Sigmoid colon (tissue), 7 donors: ENCODE results near the gene ANKS1A. TPM values are rescaled to one million over a fixed set of nuclear protein-coding genes. Genes with fewer than 3 reads are reported as not detected.
"Not testable (repeated sequence)": the region's sequence is repeated elsewhere in the genome, so short reads cannot be mapped to it uniquely, and the experiment has no call there.

ENCODE experiments used
- DNase-seq: peaks from one replicate; pipeline ENCODE4 v3.0.0-alpha.2; 2019
- H3K27ac ChIP-seq, 4 donors: fragments of 200-600 bp; sonication (generic); one replicate each; pipeline ENCODE4 v1.5.1; 2016 to 2019; ENCODE audit warnings: mild to moderate bottlenecking in 1 of 4
- H3K27me3 ChIP-seq, 3 donors: fragments of 200-600 bp; sonication (generic); one replicate each; pipeline ENCODE4 v1.5.1; 2019; ENCODE audit warnings: mild to moderate bottlenecking in 1 of 3
- H3K36me3 ChIP-seq, 4 donors: fragments of 200-600 bp; sonication (generic); one replicate each; pipeline ENCODE4 v1.5.1; 2016 to 2019
- H3K4me1 ChIP-seq, 4 donors: fragments of 200-600 bp; sonication (generic); one replicate each; pipeline ENCODE4 v1.5.1; 2017 to 2019
- H3K4me3 ChIP-seq, 4 donors: fragments of 200-600 bp; sonication (generic); one replicate each; pipeline ENCODE4 v1.5.1; 2017 to 2019; ENCODE audit warnings: mild to moderate bottlenecking in 2 of 4, moderate library complexity in 1 of 4
- H3K9me3 ChIP-seq, 4 donors: fragments of 200-600 bp in 3 of 4; sonication (generic) in 3 of 4; one replicate each; pipeline versions ENCODE4 v1.5.1 to v1.6.1; 2013 to 2019
- EP300 ChIP-seq, 4 donors: sonication (generic); formaldehyde crosslinking; IDR thresholded peaks; one replicate each; pipeline ENCODE4 v1.6.1; 2017; ENCODE audit warnings: antibody characterized with exemption in 4 of 4
- POLR2A ChIP-seq, 2 donors: fragments of 450-650 bp; IDR thresholded peaks; one replicate each; pipeline ENCODE4 v1.6.1; 2016; ENCODE audit warnings: antibody characterized with exemption in 2 of 2, mild to moderate bottlenecking in 2 of 2, moderate library complexity in 2 of 2
- POLR2AphosphoS5 ChIP-seq, 4 donors: sonication (generic); formaldehyde crosslinking; IDR thresholded peaks; one replicate each; pipeline ENCODE4 v1.6.1; 2017; ENCODE audit warnings: antibody characterized with exemption in 4 of 4
- WGBS, 2 donors: extraction: QIAGEN DNeasy Blood & Tissue Kit; methylation state at CpG; one replicate each; pipeline ENCODE4 v1.1.7; 2013; 5-methylcytosine and 5-hydroxymethylcytosine counted together
- intact Hi-C: fragments of 100-400 bp; cut with DNase I; formaldehyde crosslinking; loops from one replicate; pipeline ENCODE4 v1.15.1; 2023
- polyA plus RNA-seq, 3 donors: library from polyadenylated mRNA; stranded (reverse); fragments of 200-250 nt; gene quantifications; one replicate each; pipeline ENCODE4 v1.2.3, GENCODE V29; 2013
- total RNA-seq, 4 donors: library from RNA; depleted of rRNA; stranded (reverse); fragments of >200 nt; gene quantifications; one replicate each; pipeline ENCODE4 v1.1.0, GENCODE V29; 2016
- TF ChIP-seq, protein P1 (sequence below), 4 experiments: fragments of 450-650 bp in 3 of 4; fragments of 200-600 bp in 1 of 4; IDR thresholded peaks; one replicate each; pipeline ENCODE4 v1.5.1; 2016 to 2019; ENCODE audit warnings: antibody characterized with exemption in 4 of 4, mild to moderate bottlenecking in 3 of 4, moderate library complexity in 2 of 4
- donor health status: healthy with polysubstance abuse.
- donor health status: Bipolar disorder and iron deficiency.
- donor health status: healthy.

ANKS1A gene
- total and polyA plus RNA-seq, 7 donors: 9.0 to 60.1 (median 37.8) TPM

DNA sequence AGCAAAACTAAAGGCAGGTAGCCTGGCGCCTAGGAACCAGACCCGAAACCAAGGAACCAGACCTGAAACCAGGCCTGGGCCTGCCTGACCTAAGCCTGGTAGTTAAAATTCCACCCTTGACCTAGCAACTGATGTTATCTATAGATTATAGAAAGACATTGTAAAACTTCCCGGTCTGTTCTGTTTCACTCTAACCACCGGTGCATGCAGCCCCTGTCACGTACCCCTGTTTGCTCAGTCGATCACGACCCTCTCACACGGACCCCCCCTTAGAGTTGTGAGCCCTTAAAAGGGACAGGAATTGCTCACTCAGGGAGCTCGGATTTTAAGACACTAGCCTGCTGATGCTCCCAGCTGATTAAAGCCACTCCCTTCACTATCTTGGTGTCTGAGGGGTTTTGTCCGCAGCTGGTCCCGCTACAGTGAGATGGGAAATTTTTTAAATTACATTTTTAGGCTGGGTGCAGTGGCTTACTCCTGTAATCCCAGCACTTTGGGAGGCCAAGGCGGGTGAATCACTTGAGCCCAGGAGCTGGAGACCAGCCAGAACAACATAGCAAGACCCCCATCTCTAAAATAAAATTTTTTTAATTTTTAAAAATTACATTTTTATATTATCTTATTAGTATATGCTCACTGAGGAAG lies 115.0 kb downstream of the ANKS1A start:
- H3K9me3 ChIP-seq, intact Hi-C loops, H3K4me1 ChIP-seq, H3K4me3 ChIP-seq, DNase-seq, H3K27me3 ChIP-seq, H3K27ac ChIP-seq: not testable (repeated sequence)
- peaks cover 0 to 15% (median 0%) of the 10 kb centered on the region in 4 donors for H3K36me3 ChIP-seq
- WGBS, 2 donors: 84 to 88% methylated on average over 12 of the region's 12 CpGs

DNA sequence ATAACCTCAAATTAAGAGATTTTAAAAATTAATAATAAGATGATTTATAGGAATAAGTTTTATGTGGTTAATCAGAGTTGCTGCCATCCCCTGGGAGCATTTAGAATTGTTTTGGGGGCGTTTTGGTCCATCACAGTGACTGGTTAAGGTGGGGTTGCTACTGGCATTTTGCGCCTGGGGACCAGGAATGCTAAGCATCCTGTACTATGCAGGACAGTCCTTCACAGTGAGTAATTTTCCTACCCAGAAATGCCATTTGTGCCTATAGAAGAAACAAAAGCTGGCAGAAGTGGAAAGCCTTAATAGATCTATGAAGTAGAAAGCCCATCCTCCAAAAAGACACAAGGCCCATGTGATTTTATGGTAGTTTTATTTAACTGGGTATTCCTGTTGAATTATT lies 118.0 kb downstream of the ANKS1A start:
- Histone ChIP-seq H3K9me3 (no peaks in the 10 kb centered on the region), H3K27me3 (no peaks in the 10 kb centered on the region), H3K4me1 (peaks cover 0 to 11% (median 9%) of the 10 kb centered on the region in 4 donors), H3K36me3 (peaks cover 0 to 12% (median 0%) of the 10 kb centered on the region in 4 donors), H3K27ac (no peak overlapping the region), H3K4me3 (no peak overlapping the region)
- TF ChIP-seq POLR2A (IDR thresholded peaks at IDR 0.05): no peak
- TF ChIP-seq, protein P1, sequence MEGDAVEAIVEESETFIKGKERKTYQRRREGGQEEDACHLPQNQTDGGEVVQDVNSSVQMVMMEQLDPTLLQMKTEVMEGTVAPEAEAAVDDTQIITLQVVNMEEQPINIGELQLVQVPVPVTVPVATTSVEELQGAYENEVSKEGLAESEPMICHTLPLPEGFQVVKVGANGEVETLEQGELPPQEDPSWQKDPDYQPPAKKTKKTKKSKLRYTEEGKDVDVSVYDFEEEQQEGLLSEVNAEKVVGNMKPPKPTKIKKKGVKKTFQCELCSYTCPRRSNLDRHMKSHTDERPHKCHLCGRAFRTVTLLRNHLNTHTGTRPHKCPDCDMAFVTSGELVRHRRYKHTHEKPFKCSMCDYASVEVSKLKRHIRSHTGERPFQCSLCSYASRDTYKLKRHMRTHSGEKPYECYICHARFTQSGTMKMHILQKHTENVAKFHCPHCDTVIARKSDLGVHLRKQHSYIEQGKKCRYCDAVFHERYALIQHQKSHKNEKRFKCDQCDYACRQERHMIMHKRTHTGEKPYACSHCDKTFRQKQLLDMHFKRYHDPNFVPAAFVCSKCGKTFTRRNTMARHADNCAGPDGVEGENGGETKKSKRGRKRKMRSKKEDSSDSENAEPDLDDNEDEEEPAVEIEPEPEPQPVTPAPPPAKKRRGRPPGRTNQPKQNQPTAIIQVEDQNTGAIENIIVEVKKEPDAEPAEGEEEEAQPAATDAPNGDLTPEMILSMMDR (IDR thresholded peaks at IDR 0.05): no peak
- no peak for TF ChIP-seq POLR2AphosphoS5 (IDR thresholded peaks at IDR 0.05)
- no peak for TF ChIP-seq EP300 (IDR thresholded peaks at IDR 0.05)
- intact Hi-C loops: no loop called here
- no peak for DNase-seq
- 91 to 92% methylated on average over 2 of the region's 2 CpGs for WGBS, 2 donors

DNA sequence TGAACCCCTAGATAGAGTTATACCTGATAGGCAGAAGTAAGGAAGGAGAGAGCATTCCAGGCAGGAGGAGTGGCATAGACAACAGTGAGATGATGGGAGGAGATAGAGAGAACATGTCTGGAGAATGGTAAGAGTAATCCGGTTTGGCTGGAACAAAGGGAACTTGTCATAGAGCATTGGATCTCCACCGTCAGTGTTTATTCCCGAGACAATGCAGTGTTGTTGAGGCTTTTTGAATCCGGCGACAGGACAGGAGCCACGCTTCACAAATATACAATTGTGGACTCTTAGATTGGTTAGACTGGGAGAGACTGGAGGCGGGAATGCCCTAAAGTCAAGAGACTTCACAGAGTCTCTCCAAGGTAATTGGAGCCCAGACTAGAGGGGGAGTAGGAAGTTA lies 119.8 kb downstream of the ANKS1A start:
- no peaks in the 10 kb centered on the region for H3K36me3 ChIP-seq
- H3K4me3 ChIP-seq: no peak overlapping the region
- DNase-seq: no peak
- 96 to 97% methylated on average over 7 of the region's 7 CpGs for WGBS, 2 donors
- intact Hi-C loops: no loop called here
- TF ChIP-seq POLR2AphosphoS5 (IDR thresholded peaks at IDR 0.05) (no peak), POLR2A (IDR thresholded peaks at IDR 0.05) (no peak), EP300 (IDR thresholded peaks at IDR 0.05) (no peak)
- TF ChIP-seq, protein P1 (IDR thresholded peaks at IDR 0.05): no peak
- H3K9me3 ChIP-seq: no peaks in the 10 kb centered on the region
- H3K27me3 ChIP-seq: no peaks in the 10 kb centered on the region
- H3K4me1 ChIP-seq: peaks cover 0 to 12% (median 9%) of the 10 kb centered on the region in 4 donors
- H3K27ac ChIP-seq: no peak overlapping the region

DNA sequence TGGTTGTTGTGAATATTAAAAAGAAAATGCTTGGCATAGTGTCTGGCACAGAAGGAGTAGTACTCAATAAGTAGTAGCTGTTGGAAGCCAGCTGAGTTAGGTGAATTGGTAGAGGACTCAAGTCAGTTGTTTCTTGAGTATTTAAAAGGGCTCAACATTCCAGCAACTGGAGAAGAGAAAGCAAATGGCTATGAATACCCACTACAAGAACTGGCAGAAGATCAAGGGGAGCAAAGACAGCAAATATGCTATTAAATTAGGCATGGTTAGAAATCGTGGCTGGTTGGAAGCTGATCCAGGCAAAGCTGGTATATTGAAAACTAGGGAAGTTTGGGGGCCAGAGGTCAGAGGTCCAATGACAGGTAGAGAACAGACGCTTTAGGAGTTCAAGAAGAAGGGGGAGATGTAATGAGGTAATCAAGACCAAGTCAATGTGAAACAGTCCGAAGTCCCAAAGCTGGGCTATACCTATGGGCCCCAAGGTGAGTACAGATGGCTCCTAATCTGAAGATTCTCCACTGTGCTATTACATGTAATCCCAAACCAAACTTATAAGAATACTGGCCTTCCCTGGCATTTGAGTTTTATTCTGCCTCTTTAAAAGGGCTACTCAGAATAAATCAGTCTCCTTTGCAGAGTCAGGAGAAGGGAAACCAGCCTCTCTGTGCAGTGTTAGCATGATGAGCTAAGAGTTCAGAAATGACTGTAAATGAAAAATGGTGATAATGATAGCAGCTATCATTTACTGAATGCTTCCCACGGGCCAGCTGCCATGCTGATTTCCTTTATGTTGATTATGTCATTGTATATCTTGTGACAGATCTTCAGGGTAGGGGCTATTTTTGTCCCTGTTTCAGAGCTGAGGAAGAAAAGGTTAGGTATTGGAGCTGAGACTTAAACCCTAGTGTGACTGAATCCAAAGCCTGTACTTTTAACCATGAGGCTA lies 122.3 kb downstream of the ANKS1A start:
- WGBS, 2 donors: 50 to 59% methylated on average over 4 of the region's 4 CpGs
- intact Hi-C loops: no loop called here
- Histone ChIP-seq H3K9me3 (no peaks in the 10 kb centered on the region), H3K27me3 (no peaks in the 10 kb centered on the region), H3K4me3 (no peak overlapping the region), H3K27ac (peak overlapping the region in 1 of 4 donors; percentile 3), H3K36me3 (no peaks in the 10 kb centered on the region), H3K4me1 (peaks cover 0 to 31% (median 29%) of the 10 kb centered on the region in 4 donors)
- no peak for DNase-seq
- TF ChIP-seq POLR2A (IDR thresholded peaks at IDR 0.05) (no peak), POLR2AphosphoS5 (IDR thresholded peaks at IDR 0.05) (no peak)

DNA sequence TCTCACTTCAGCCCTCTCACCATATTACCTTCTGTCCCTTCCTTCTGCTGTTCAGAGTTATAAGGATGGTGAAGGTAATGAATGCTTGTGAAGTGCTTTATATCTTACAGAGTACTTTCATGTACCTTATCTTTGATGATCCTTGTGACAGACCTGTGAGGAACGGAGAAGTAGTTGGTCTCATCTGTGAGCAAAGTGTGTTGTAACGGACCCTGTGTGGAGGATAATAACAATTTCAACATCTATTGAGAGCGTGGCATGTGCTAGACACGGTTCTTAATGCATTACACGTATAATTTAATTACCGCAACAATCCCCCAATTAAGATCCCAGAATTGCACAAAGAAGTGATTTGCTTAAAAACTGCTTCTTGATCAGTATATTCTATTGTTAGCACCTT lies 124.6 kb downstream of the ANKS1A start:
- Histone ChIP-seq H3K4me3 (no peak overlapping the region), H3K27me3 (no peaks in the 10 kb centered on the region), H3K9me3 (no peaks in the 10 kb centered on the region), H3K4me1 (peaks cover 0 to 33% (median 31%) of the 10 kb centered on the region in 4 donors), H3K27ac (peak overlapping the region in 3 of 4 donors; percentile 91 to 95 (median 93)), H3K36me3 (no peaks in the 10 kb centered on the region)
- intact Hi-C loops: no loop called here
- TF ChIP-seq EP300 (IDR thresholded peaks at IDR 0.05): no peak
- TF ChIP-seq POLR2A (IDR thresholded peaks at IDR 0.05): no peak
- DNase-seq: no peak
- 93 to 96% methylated on average over 6 of the region's 6 CpGs for WGBS, 2 donors

DNA sequence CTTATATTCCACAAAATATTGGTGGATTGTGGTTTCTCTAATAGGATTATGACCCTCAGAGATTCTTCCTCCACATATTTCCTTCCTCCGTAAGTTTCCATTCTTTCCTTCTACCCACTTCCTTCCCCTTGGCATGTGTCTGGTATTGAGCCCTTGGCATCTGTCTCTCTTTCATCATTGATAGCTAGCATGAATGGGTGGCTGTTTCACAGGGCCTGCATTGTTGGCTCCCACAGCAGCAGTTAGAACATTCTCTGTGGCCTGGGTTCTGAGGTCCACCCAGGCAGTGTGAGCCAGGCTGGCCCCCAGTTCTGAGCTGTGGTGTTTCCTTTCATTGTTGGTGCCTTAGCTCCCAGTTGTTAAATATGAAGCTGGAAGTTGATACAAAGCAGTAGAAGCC lies 125.3 kb downstream of the ANKS1A start:
- peak overlapping the region; percentile 91 to 99 (median 94) for H3K27ac ChIP-seq
- H3K4me1 ChIP-seq: peaks cover 0 to 39% (median 33%) of the 10 kb centered on the region in 4 donors
- DNase-seq: no peak

More for the DNA sequence above, 125.3 kb downstream of the ANKS1A start:
- WGBS, 2 donors: 89 to 96% methylated on average over 1 of the region's 1 CpG
- Histone ChIP-seq H3K9me3 (no peaks in the 10 kb centered on the region), H3K27me3 (no peaks in the 10 kb centered on the region), H3K36me3 (no peaks in the 10 kb centered on the region), H3K4me3 (no peak overlapping the region)
- TF ChIP-seq EP300 (IDR thresholded peaks at IDR 0.05): no peak
- TF ChIP-seq POLR2AphosphoS5 (IDR thresholded peaks at IDR 0.05): peak in 2 of 4 donors; percentile 35 to 39
- intact Hi-C loops: no loop called here
